Measurements from ENCODE around the gene FBLIM1. TPM values are rescaled to one million over a fixed set of nuclear protein-coding genes. Genes with fewer than 3 reads are reported as not detected.

The FBLIM1 gene
- total RNA-seq, 3 donors from 2014 or later = 154 to 268 (median 260) TPM

DNA sequence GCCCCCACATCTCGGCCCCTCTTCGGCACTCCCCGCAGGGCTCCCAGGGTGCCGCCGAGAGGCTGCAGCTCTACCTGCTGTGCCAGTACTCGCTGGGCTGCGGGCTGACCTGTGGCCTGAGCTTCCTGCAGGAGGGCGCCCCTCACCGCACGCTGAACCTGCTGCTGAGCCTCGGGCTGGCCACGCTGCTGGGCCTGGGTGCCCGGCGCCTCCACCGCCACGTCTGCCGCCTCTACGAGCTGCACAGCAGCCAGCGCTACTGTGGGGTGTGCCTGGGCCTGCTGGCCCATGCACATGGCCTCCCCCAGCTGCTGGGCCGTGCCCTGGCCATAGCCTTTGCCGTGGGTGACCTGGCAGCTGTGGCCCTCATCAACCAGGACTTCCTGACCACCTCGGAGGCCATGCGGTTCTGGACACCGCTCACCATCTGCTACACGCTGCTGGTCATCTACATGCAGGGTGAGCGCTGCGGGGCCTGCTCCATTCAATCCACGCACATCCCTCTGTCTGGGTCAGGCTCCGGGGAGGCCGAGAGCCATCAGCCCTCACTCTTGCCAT is 14.4 kb upstream of the FBLIM1 start:
- peaks cover 17% of the 10 kb centered on the region for H3K4me1 ChIP-seq (ENCODE audit: low read depth)
- DNase-seq (no peak), ATAC-seq (no peak)
- H3K9me3 ChIP-seq = no peaks in the 10 kb centered on the region
- intact Hi-C loops (cut with DNase I, micrococcal nuclease) = no loop called here
- no peak overlapping the region for H3K4me3 ChIP-seq
- no peaks in the 10 kb centered on the region for H3K36me3 ChIP-seq (ENCODE audit: low read depth)
- TF ChIP-seq, protein P1, sequence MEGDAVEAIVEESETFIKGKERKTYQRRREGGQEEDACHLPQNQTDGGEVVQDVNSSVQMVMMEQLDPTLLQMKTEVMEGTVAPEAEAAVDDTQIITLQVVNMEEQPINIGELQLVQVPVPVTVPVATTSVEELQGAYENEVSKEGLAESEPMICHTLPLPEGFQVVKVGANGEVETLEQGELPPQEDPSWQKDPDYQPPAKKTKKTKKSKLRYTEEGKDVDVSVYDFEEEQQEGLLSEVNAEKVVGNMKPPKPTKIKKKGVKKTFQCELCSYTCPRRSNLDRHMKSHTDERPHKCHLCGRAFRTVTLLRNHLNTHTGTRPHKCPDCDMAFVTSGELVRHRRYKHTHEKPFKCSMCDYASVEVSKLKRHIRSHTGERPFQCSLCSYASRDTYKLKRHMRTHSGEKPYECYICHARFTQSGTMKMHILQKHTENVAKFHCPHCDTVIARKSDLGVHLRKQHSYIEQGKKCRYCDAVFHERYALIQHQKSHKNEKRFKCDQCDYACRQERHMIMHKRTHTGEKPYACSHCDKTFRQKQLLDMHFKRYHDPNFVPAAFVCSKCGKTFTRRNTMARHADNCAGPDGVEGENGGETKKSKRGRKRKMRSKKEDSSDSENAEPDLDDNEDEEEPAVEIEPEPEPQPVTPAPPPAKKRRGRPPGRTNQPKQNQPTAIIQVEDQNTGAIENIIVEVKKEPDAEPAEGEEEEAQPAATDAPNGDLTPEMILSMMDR (IDR thresholded peaks at IDR 0.05) = no peak

DNA sequence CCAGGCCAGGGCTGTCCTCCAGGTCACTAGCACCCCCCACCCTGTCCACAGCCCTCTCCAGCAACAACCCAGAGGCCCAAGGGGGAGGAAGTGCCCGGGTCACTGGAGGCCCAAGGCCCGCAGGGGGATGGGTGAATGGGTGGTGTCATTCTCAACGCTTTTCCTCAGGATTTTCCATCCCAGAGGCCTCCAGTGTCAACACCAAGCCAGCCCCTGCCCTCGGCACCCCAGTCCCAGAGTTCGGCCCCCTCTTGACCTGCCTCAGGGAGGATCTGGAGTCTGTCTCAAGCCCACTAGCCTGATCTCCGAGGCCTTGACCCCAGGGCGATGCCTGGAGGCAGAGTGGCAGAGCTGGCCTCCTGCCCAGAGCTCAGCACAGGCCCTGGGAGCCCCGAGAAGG is 11.2 kb upstream of the FBLIM1 start:
- ATAC-seq = no peak
- Histone ChIP-seq H3K4me1 (ENCODE audit: low read depth) (no peaks in the 10 kb centered on the region), H3K9me3 (no peaks in the 10 kb centered on the region), H3K36me3 (ENCODE audit: low read depth) (no peaks in the 10 kb centered on the region), H3K4me3 (no peak overlapping the region)
- intact Hi-C loops (cut with DNase I, micrococcal nuclease) = no loop called here
- TF ChIP-seq, protein P1 (IDR thresholded peaks at IDR 0.05) = no peak
- no peak for DNase-seq

DNA sequence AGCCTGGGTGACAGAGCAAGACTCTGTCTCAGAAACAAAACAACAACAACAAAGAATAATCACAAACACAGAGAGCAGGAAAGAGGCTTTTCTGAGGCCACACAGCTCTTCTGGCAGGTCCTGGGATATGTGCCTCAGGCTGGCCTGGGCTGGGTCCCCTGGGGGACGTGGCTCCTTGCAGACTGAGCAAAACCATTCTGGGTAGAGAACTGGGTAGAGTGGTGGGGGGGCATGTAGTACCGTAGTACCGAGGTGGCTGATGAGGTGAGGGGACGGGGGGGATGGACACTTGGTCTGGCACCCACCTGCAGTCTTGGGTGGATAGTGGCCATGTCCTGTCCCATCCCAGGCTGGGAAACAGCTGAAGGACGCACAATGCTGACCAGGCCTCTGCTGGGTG is 10.3 kb upstream of the FBLIM1 start:
- Histone ChIP-seq H3K4me3 (no peak overlapping the region), H3K36me3 (ENCODE audit: low read depth) (no peaks in the 10 kb centered on the region), H3K9me3 (no peaks in the 10 kb centered on the region), H3K4me1 (ENCODE audit: low read depth) (no peaks in the 10 kb centered on the region)
- no peak for ATAC-seq
- TF ChIP-seq, protein P1 (IDR thresholded peaks at IDR 0.05) = no peak
- intact Hi-C loops (cut with DNase I, micrococcal nuclease) = no loop called here
- DNase-seq = no peak

DNA sequence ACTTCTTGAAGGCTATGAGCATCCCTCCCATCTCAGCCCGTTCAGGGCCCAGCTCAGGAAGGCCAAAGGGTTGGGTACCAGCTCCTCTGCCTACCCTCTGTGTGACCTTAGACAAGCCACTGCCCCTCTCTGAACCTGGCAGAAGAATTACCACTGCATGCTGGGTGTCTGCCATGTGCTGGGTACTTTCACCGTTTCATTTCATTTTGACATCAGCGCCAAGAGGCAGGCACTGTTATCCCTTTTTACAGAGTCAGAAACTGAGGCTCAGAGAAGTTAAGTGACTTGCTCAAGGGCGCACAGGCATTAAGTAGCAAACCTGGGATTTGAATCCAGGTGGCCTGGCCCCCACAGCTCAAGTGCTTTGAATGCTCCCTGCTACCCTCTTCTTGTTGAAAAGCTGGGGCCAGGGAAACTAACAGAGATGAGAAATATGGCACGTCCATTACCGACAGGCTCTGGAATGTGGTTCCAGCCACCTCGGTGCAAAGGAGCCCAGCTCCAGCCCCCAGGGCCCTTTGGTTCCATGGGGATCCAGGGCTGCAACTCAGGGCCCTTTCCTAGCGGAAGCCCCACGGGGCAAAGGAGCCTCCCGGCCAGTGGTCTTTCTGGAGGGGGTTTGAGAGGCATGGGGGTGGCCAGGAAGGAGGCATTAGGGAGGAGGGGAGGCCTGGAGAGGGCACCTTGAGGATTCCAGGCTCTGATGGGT is 9.8 kb upstream of the FBLIM1 start:
- TF ChIP-seq, protein P1 (IDR thresholded peaks at IDR 0.05) = no peak
- ATAC-seq (no peak), DNase-seq (no peak)
- no peak overlapping the region for H3K4me3 ChIP-seq
- no peaks in the 10 kb centered on the region for H3K36me3 ChIP-seq (ENCODE audit: low read depth)
- H3K4me1 ChIP-seq (ENCODE audit: low read depth) = no peaks in the 10 kb centered on the region
- no peaks in the 10 kb centered on the region for H3K9me3 ChIP-seq
- intact Hi-C loops (cut with DNase I, micrococcal nuclease) = no loop called here

DNA sequence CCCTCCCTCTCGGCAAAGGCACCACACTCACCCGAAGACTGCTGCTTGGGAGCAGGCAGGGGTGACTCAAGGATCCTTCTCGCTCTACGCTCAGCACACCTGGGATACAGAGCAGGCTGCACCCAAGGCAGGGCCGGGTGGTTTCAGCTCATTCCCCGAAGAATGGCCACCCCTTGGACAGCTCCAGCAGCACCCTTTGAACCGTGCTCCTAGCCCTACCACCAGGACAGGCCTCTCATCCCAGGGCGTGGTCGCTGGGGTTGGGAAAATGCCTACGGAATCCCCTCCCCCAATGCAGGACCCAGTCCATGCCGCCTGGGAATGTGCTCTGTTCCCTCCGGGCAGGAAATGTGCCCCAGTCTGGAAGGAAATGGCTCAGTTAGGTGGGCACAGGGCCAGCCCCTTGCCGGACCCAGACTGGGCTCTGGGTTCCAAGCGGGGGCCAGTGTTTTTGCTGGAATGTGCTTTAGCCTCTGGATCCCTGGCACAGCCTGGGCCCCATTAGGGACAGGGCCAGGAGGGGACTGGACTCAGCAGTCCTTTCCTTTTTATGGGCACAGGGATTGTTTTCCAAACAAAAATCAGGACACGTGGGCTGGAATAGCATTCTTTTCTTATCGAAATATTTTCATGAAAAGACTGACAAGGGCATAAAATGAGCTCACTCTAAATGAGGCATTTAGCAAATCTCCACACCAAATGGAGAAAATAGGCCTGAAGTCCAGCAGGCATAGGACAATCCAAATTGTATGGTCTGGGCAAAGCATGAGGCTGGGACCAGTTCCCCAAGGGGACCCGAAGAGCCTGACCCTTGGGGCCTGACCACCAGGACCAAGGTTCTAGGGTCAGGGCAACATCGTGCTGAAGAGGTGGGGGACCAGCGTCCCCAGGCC is 8.9 kb upstream of the FBLIM1 start:
- intact Hi-C loops (cut with DNase I, micrococcal nuclease) = no loop called here
- DNase-seq = peak in 1 of 3 donors; percentile 28
- TF ChIP-seq, protein P1 (IDR thresholded peaks at IDR 0.05) = no peak
- no peaks in the 10 kb centered on the region for H3K36me3 ChIP-seq (ENCODE audit: low read depth)
- ATAC-seq = peak; percentile 30
- H3K9me3 ChIP-seq = no peaks in the 10 kb centered on the region
- H3K4me1 ChIP-seq (ENCODE audit: low read depth) = no peaks in the 10 kb centered on the region
- H3K4me3 ChIP-seq = no peak overlapping the region
